ENCODE measurements around the gene LHFPL3.

Gene LHFPL3

GRCh38 chr7:104509874-104510273, 181.5 kb downstream of the LHFPL3 start:
- TF ChIP-seq CTCF (IDR thresholded peaks at IDR 0.05; ENCODE audit: low read depth, low read length): no peak
- DNase-seq (ENCODE audit: extremely low read depth, low read depth): no peak

- no peak for DNase-seq (ENCODE audit: extremely low read depth, low read depth)
- no peak for TF ChIP-seq CTCF (IDR thresholded peaks at IDR 0.05; ENCODE audit: low read depth, low read length)
Observed at GRCh38 chr7:104524853-104525252, 196.4 kb downstream of the LHFPL3 start.

GRCh38 chr7:104528142-104528541, 199.7 kb downstream of the LHFPL3 start:
- no peak for DNase-seq (ENCODE audit: extremely low read depth, low read depth)
- TF ChIP-seq CTCF (IDR thresholded peaks at IDR 0.05; ENCODE audit: low read depth, low read length): no peak

GRCh38 chr7:104529567-104529966, 201.2 kb downstream of the LHFPL3 start:
- no peak for TF ChIP-seq CTCF (IDR thresholded peaks at IDR 0.05; ENCODE audit: low read depth, low read length)
- no peak for DNase-seq (ENCODE audit: extremely low read depth, low read depth)

- no peak for TF ChIP-seq CTCF (IDR thresholded peaks at IDR 0.05; ENCODE audit: low read depth, low read length)
Observed at GRCh38 chr7:104530251-104530650, 201.8 kb downstream of the LHFPL3 start.

GRCh38 chr7:104534149-104534548, 205.7 kb downstream of the LHFPL3 start:
- no peak for DNase-seq (ENCODE audit: extremely low read depth, low read depth)
- no peak for TF ChIP-seq CTCF (IDR thresholded peaks at IDR 0.05; ENCODE audit: low read depth, low read length)

More at GRCh38 chr7:104530251-104530650, 201.8 kb downstream of the LHFPL3 start:
- DNase-seq (ENCODE audit: extremely low read depth, low read depth): no peak

- TF ChIP-seq CTCF (IDR thresholded peaks at IDR 0.05; ENCODE audit: low read depth, low read length): no peak
- no peak for DNase-seq (ENCODE audit: extremely low read depth, low read depth)
Observed at GRCh38 chr7:104535841-104536240, 207.4 kb downstream of the LHFPL3 start.

All from AG09319 (cell line).